Upper lobe of left lung (tissue), 6 donors: ENCODE data around the gene REM2. TPM values are rescaled to one million over a fixed set of nuclear protein-coding genes. Genes with fewer than 3 reads are reported as not detected.

Experiments
- ATAC-seq, 2 donors: fragments of 200-7000 bp; cut with Tn5 transposase; one replicate each; pipeline ENCODE4 v1.9.1; 2022; ENCODE audit warnings: mild to moderate bottlenecking in 2 of 2, moderate library complexity in 2 of 2; ENCODE audit not compliant: low FRiP score in 2 of 2
- DNase-seq, 2 donors: peaks; one replicate each; pipeline ENCODE4 v3.0.0-alpha.2; 2019 to 2020
- H3K27ac ChIP-seq, 4 donors: fragments of 200-600 bp; sonication (generic); one replicate each; pipeline ENCODE4 v1.5.1; 2016 to 2019
- H3K27me3 ChIP-seq, 4 donors: fragments of 200-600 bp; sonication (generic); one replicate each; pipeline ENCODE4 v1.5.1; 2017 to 2019
- H3K36me3 ChIP-seq, 4 donors: fragments of 200-600 bp; sonication (generic); one replicate each; pipeline ENCODE4 v1.5.1; 2016 to 2019
- H3K4me1 ChIP-seq, 4 donors: fragments of 200-600 bp; sonication (generic); one replicate each; pipeline ENCODE4 v1.5.1; 2018 to 2019
- H3K4me3 ChIP-seq, 4 donors: fragments of 200-600 bp; sonication (generic); one replicate each; pipeline ENCODE4 v1.5.1; 2017 to 2019; ENCODE audit warnings: mild to moderate bottlenecking in 2 of 4, moderate library complexity in 1 of 4
- H3K9me3 ChIP-seq, 4 donors: fragments of 200-600 bp; sonication (generic); one replicate each; pipeline ENCODE4 v1.5.1; 2018 to 2019
- EP300 ChIP-seq, 4 donors: sonication (generic); formaldehyde crosslinking; IDR thresholded peaks; one replicate each; pipeline ENCODE4 v1.5.1; 2017; ENCODE audit warnings: antibody characterized with exemption in 4 of 4, control low read depth in 2 of 4
- POLR2A ChIP-seq, 4 donors: fragments of 450-650 bp; IDR thresholded peaks; one replicate each; pipeline ENCODE4 v1.5.1; 2016 to 2017; ENCODE audit warnings: antibody characterized with exemption in 4 of 4, mild to moderate bottlenecking in 2 of 4
- POLR2AphosphoS5 ChIP-seq, 2 donors: sonication (generic); formaldehyde crosslinking; IDR thresholded peaks; one replicate each; pipeline ENCODE4 v1.5.1; 2017; ENCODE audit warnings: antibody characterized with exemption in 2 of 2
- WGBS, 2 donors: methylation state at CpG; one replicate each; pipeline ENCODE4 v1.1.5; 2017 to 2018; 5-methylcytosine and 5-hydroxymethylcytosine counted together
- total RNA-seq, 6 donors: library from RNA; depleted of rRNA in 4 of 6; stranded (reverse); fragments of >200 nt in 4 of 6; gene quantifications; one replicate each; pipeline versions ENCODE4 v1.1.0 to v1.2.1, GENCODE V29; 2016 to 2021
- TF ChIP-seq, protein P1 (sequence below), 6 experiments: fragments of 450-650 bp in 4 of 6; fragments of 200-600 bp in 2 of 6; sonication (generic) in 2 of 6; IDR thresholded peaks; one replicate each; pipeline ENCODE4 v1.5.1; 2016 to 2019; ENCODE audit warnings: antibody characterized with exemption in 6 of 6
- donor health status: DM: no; HTN: no; CAD: no; lungs with moderate emphysema.
- donor health status: DM: no; HTN: yes; CAD: no; lungs with severe emphysema.

REM2 gene
- total RNA-seq, 6 donors from 2014 or later = 1.0 to 6.3 (median 1.2) TPM

DNA sequence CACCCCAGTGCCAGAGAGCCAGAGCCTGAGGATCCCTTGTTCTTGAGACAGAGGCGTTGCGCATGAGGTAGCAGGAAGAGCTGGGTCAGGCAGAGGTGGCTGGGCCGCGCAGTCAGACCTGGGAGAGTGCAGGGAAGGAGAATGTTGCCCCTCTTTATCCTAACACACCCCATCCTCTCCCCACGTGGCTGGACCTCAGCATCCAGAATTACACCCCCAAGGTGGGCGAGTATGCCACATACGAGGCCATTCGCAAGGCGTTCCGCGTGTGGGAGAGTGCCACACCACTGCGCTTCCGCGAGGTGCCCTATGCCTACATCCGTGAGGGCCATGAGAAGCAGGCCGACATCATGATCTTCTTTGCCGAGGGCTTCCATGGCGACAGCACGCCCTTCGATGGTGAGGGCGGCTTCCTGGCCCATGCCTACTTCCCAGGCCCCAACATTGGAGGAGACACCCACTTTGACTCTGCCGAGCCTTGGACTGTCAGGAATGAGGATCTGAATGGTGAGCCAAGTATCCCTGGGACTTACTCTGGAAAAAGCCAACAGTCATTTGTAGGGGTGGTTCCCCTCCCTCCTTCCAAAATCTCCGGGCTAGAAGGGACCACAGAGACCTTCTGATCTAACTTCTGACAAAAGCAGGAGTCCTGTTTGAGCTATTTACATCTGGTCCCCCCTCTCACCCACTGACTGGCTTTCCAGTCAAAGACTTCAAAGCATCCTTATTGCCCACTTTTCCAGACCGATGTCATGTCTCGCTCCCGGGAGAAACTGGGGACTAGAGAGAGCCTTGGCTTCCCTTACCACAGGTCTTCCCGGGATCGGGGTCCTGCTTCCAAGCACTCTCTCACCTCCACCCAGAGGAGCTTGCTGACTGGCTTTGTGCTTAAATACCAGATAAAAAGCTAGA, 40.6 kb upstream of the REM2 start:
- TF ChIP-seq POLR2AphosphoS5 (IDR thresholded peaks at IDR 0.05) = no peak
- TF ChIP-seq, protein P1, sequence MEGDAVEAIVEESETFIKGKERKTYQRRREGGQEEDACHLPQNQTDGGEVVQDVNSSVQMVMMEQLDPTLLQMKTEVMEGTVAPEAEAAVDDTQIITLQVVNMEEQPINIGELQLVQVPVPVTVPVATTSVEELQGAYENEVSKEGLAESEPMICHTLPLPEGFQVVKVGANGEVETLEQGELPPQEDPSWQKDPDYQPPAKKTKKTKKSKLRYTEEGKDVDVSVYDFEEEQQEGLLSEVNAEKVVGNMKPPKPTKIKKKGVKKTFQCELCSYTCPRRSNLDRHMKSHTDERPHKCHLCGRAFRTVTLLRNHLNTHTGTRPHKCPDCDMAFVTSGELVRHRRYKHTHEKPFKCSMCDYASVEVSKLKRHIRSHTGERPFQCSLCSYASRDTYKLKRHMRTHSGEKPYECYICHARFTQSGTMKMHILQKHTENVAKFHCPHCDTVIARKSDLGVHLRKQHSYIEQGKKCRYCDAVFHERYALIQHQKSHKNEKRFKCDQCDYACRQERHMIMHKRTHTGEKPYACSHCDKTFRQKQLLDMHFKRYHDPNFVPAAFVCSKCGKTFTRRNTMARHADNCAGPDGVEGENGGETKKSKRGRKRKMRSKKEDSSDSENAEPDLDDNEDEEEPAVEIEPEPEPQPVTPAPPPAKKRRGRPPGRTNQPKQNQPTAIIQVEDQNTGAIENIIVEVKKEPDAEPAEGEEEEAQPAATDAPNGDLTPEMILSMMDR (IDR thresholded peaks at IDR 0.05) = no peak
- TF ChIP-seq POLR2A (IDR thresholded peaks at IDR 0.05) = no peak
- no peak for TF ChIP-seq EP300 (IDR thresholded peaks at IDR 0.05)
- no peak for ATAC-seq
- Histone ChIP-seq H3K9me3 (no peaks in the 10 kb centered on the region), H3K27ac (peak overlapping the region in 1 of 4 donors; percentile 48), H3K36me3 (peaks cover 36 to 65% (median 51%) of the 10 kb centered on the region in 4 donors), H3K4me1 (peaks cover 22 to 42% (median 34%) of the 10 kb centered on the region in 4 donors), H3K4me3 (no peak overlapping the region), H3K27me3 (no peaks in the 10 kb centered on the region)
- DNase-seq = no peak
- 90 to 94% methylated on average over 25 to 28 of the region's 28 CpGs for WGBS, 2 donors

DNA sequence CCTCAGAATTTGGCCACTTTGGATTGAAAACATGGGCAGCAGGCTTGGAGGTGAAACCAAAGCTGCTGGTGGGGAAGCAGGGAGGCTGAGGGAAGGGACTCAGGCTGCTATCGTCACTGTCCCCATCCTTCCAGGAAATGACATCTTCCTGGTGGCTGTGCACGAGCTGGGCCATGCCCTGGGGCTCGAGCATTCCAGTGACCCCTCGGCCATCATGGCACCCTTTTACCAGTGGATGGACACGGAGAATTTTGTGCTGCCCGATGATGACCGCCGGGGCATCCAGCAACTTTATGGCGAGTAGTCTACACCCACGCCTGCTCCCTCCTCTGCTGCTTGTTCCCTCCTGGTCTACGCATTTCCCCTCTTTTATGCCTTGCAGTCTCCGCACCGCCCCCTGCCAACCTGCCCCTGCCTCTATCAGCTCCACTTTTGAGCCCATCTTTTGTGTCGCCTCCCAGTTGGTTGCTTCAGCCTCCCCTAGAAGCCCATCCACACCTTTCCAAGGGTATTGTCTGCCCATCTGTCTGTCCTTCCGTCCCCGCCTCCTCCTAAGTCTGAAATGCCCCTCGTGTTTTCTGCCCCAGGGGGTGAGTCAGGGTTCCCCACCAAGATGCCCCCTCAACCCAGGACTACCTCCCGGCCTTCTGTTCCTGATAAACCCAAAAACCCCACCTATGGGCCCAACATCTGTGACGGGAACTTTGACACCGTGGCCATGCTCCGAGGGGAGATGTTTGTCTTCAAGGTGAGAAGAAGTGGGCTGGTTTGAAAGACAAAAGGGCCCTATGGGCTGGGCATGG, 39.7 kb upstream of the REM2 start:
- no peak for ATAC-seq
- H3K4me3 ChIP-seq = no peak overlapping the region
- TF ChIP-seq, protein P1 (IDR thresholded peaks at IDR 0.05) = no peak
- TF ChIP-seq POLR2A (IDR thresholded peaks at IDR 0.05) = no peak
- TF ChIP-seq EP300 (IDR thresholded peaks at IDR 0.05) = no peak
- TF ChIP-seq POLR2AphosphoS5 (IDR thresholded peaks at IDR 0.05) = no peak
- peaks cover 27 to 48% (median 38%) of the 10 kb centered on the region in 4 donors for H3K4me1 ChIP-seq
- DNase-seq = no peak
- H3K27me3 ChIP-seq = no peaks in the 10 kb centered on the region
- no peaks in the 10 kb centered on the region for H3K9me3 ChIP-seq
- peaks cover 36 to 65% (median 51%) of the 10 kb centered on the region in 4 donors for H3K36me3 ChIP-seq
- 81 to 94% methylated on average over 19 to 21 of the region's 21 CpGs for WGBS, 2 donors
- no peak overlapping the region for H3K27ac ChIP-seq

DNA sequence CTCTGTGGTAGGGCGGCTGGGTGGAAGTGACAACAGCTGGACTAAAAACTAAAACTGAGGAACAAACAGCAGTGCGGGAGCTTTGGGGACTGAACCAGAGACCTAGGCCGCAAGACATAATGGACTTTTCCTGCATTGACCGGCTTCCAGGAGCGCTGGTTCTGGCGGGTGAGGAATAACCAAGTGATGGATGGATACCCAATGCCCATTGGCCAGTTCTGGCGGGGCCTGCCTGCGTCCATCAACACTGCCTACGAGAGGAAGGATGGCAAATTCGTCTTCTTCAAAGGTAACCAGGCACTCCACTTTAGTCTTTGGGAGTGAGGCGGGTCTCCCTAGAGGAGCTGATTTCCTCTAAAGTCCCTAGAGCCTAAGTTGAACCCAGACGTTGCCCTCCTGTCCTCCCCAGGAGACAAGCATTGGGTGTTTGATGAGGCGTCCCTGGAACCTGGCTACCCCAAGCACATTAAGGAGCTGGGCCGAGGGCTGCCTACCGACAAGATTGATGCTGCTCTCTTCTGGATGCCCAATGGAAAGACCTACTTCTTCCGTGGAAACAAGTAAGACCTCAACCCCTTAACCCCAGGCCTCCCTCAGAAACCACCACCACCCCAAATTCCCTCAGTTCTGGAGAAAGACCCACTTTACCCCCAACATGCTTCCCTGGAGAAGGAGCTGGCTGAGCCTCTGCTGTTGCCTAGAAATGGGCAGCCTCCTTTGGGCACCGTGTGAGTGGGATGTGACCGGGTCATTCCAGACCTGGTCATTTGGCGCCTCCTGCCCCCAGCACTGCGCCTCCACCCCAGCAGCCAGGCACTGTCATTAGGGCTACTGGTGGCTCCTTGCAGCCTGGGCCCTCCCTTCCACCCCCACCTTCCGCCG, 38.6 kb upstream of the REM2 start:
- ATAC-seq (no peak), DNase-seq (no peak)
- H3K4me1 ChIP-seq = peaks cover 23 to 41% (median 32%) of the 10 kb centered on the region in 4 donors
- H3K4me3 ChIP-seq = no peak overlapping the region
- H3K9me3 ChIP-seq = no peaks in the 10 kb centered on the region
- no peak for TF ChIP-seq POLR2AphosphoS5 (IDR thresholded peaks at IDR 0.05)
- WGBS, 2 donors = 87 to 94% methylated on average over 17 to 22 of the region's 22 CpGs
- H3K27me3 ChIP-seq = no peaks in the 10 kb centered on the region
- H3K27ac ChIP-seq = peak overlapping the region in 1 of 4 donors; percentile 7
- peaks cover 36 to 65% (median 51%) of the 10 kb centered on the region in 4 donors for H3K36me3 ChIP-seq

DNA sequence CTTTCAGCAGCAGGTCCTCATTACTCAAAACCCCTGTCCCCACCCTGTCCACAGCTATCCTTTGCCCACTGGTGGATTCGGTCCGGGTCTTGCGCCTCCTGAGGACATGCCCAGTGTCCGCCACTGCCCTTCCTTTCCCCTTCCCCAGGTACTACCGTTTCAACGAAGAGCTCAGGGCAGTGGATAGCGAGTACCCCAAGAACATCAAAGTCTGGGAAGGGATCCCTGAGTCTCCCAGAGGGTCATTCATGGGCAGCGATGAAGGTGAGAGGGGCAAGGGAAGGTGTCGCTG, 38.0 kb upstream of the REM2 start:
- Histone ChIP-seq H3K9me3 (no peaks in the 10 kb centered on the region), H3K27me3 (no peaks in the 10 kb centered on the region), H3K4me3 (no peak overlapping the region), H3K4me1 (peaks cover 21 to 36% (median 31%) of the 10 kb centered on the region in 4 donors), H3K36me3 (peaks cover 36 to 65% (median 51%) of the 10 kb centered on the region in 4 donors), H3K27ac (peak overlapping the region in 1 of 4 donors; percentile 7)
- no peak for ATAC-seq
- no peak for DNase-seq
- WGBS, 2 donors = 89 to 94% methylated on average over 9 of the region's 9 CpGs
- no peak for TF ChIP-seq EP300 (IDR thresholded peaks at IDR 0.05)
- no peak for TF ChIP-seq POLR2A (IDR thresholded peaks at IDR 0.05)
- TF ChIP-seq, protein P1 (IDR thresholded peaks at IDR 0.05) = no peak
- no peak for TF ChIP-seq POLR2AphosphoS5 (IDR thresholded peaks at IDR 0.05)
